Colon (tissue), 2 donors: ENCODE data around the gene PF4V1.
"Not testable (repeated sequence)": the region's sequence is repeated elsewhere in the genome, so short reads cannot be mapped to it uniquely, and the experiment has no call there.

Experiments used
- FAIRE-seq: peaks from 2 replicates; lab custom pipeline; 2012; peaks lifted over from hg19 to GRCh38; lab: Jason Lieb, UNC
- donor health status: control.
- donor health status: control.

The PF4V1 gene

GRCh38 chr4:73870768-73871167 lies 17.7 kb downstream of the PF4V1 start:
- no peak for FAIRE-seq

- no peak for FAIRE-seq
Measured at GRCh38 chr4:73871511-73872310, 18.6 kb downstream of the PF4V1 start.

GRCh38 chr4:73872316-73873108 lies 19.4 kb downstream of the PF4V1 start:
- no peak for FAIRE-seq

- no peak for FAIRE-seq
Measured at GRCh38 chr4:73874386-73874785, 21.3 kb downstream of the PF4V1 start.

GRCh38 chr4:73875401-73875800 lies 22.3 kb downstream of the PF4V1 start:
- FAIRE-seq = no peak

- no peak for FAIRE-seq
Measured at GRCh38 chr4:73883306-73883705, 30.2 kb downstream of the PF4V1 start.

GRCh38 chr4:73885574-73886267 lies 32.6 kb downstream of the PF4V1 start:
- no peak for FAIRE-seq

GRCh38 chr4:73891326-73891725 lies 38.2 kb downstream of the PF4V1 start:
- no peak for FAIRE-seq

- FAIRE-seq = no peak
Measured at GRCh38 chr4:73891739-73892405, 38.8 kb downstream of the PF4V1 start.

GRCh38 chr4:73892966-73893365 lies 39.9 kb downstream of the PF4V1 start:
- FAIRE-seq = no peak

- FAIRE-seq = no peak
Measured at GRCh38 chr4:73894001-73894400, 40.9 kb downstream of the PF4V1 start.

GRCh38 chr4:73895201-73896175 lies 42.4 kb downstream of the PF4V1 start:
- no peak for FAIRE-seq

GRCh38 chr4:73896416-73896815 lies 43.3 kb downstream of the PF4V1 start:
- FAIRE-seq = no peak

GRCh38 chr4:73897380-73898136 lies 44.5 kb downstream of the PF4V1 start:
- FAIRE-seq = no peak

- FAIRE-seq = not testable (repeated sequence)
Measured at GRCh38 chr4:73899338-73899737, 46.2 kb downstream of the PF4V1 start.

GRCh38 chr4:73901031-73901430 lies 47.9 kb downstream of the PF4V1 start:
- no peak for FAIRE-seq

- no peak for FAIRE-seq
Measured at GRCh38 chr4:73902038-73902637, 49.0 kb downstream of the PF4V1 start.

- FAIRE-seq = no peak
Measured at GRCh38 chr4:73902817-73903547, 49.9 kb downstream of the PF4V1 start.
